ENCODE results near the gene TPGS1.
"Not testable (repeated sequence)": the region's sequence is repeated elsewhere in the genome, so short reads cannot be mapped to it uniquely, and the experiment has no call there.

Gene TPGS1

GRCh38 chr19:475360-475759 lies 31.9 kb upstream of the TPGS1 start:
- no peak for DNase-seq (ENCODE audit: low read depth in 2 of 2)

DNA sequence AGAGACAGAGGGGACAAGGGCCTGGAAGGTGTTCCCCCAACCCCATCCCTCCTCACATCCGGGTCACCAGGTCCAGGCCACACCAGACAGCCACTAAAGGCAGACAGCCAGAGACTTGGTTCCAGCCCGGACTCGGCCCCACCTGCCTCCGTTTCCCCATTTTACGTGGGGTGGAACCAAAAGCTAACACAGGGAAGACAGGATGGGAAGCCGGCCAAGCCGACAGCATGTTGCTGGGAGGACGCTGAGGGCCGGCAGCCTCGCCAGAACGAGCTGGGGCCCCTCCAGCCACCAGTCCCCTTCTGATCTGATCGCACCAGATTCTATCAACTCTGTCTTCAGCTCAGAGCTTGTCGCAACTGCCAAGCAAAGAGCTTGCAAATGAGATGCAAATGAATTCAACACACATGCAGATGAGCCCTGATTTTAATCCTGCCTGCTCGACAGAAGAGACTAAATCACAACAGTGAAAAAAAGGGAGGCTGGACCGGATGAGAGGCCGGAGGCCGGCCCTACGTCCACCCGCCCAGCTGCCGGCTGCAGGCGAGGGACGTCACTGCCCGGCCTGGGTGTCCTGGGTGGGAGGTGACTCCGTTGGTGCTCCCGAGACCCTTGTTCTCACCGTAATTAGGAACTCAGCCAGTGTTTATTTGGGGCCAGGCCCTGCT lies 28.9 kb upstream of the TPGS1 start:
- DNase-seq (ENCODE audit: low read depth in 2 of 2) = no peak

DNA sequence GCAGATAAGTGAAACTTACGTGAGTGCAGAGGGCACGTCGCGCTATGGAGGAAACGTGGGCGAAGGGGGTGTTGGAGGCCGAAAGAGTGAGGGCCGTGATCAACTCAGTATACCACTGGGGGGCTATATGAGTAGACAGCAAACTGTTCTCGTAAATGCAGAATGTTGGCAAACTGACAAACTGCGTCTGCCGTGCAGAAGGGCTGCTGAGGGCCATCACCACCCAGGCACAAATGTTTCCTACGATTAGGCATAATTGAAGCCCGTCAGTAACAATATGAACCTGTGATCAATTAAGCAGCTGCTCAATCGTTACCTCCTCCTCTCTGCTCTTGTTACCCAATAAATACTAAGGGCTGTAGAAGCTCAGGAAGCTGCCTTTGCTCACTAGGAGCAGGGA lies 28.3 kb upstream of the TPGS1 start:
- DNase-seq (ENCODE audit: low read depth in 2 of 2) = no peak

DNA sequence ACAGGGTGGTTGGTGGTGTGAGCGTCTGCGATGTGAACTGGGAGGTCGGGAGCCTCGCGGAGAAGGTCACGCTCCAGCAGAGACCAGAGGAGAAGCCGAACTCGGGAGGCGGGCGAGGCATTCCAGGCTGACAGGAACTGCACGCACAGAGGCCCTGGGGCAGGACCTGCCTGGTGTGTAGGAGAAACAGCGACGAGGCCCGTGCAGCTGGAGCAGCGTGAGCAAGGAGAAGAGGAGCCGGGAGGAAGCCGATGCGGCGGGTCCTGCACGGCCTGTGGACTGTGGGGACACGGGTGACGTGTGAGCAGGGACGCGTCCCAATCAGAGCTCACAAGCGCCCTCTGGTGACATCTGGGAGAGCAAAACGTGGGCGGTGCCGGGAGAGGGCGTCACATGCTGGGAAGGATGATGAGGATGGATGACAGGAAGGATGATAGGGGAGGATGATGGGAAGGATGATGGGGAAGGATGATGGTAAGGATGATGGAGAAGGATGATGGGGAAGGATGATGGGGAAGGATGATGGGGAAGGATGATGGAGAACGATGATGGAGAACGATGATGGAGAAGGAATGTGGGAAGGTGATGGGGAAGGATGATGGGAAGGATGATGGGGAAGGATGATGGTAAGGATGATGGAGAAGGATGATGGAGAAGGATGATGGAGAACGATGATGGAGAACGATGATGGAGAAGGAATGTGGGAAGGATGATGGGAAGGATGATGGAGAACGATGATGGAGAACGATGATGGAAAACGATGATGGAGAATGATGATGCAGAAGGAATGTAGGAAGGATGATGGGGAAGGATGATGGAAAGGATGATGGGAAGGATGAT lies 27.1 kb upstream of the TPGS1 start:
- no peak for DNase-seq (ENCODE audit: low read depth in 2 of 2)

- DNase-seq (ENCODE audit: low read depth in 2 of 2) = not testable (repeated sequence)
These were observed 26.2 kb upstream of the TPGS1 start for GRCh38 chr19:481100-481499.

GRCh38 chr19:482186-483041 lies 24.9 kb upstream of the TPGS1 start:
- no peak for DNase-seq (ENCODE audit: low read depth in 2 of 2)

GRCh38 chr19:483332-484072 lies 23.8 kb upstream of the TPGS1 start:
- no peak for DNase-seq (ENCODE audit: low read depth in 2 of 2)

GRCh38 chr19:484494-484893 lies 22.8 kb upstream of the TPGS1 start:
- DNase-seq (ENCODE audit: low read depth in 2 of 2) = no peak

DNA sequence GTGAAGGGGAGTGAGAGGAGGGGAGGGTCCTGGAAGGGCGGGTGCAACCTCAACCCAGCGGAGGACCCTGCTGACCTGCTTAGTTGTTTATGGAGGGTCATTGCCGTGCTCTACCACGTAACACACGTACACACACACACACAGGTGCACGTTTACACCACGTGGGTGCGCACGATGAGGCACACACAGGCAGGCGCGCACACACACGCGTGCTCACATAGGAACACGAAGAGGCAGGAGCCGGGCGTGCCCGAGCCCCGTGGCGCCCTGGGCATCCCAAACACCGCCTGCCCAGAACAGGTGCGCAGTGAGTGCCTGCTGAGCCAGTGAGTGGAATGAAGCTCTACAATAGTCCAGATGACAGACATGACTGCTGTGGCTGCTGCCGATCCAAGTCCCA lies 22.2 kb upstream of the TPGS1 start:
- no peak for DNase-seq (ENCODE audit: low read depth in 2 of 2)

DNA sequence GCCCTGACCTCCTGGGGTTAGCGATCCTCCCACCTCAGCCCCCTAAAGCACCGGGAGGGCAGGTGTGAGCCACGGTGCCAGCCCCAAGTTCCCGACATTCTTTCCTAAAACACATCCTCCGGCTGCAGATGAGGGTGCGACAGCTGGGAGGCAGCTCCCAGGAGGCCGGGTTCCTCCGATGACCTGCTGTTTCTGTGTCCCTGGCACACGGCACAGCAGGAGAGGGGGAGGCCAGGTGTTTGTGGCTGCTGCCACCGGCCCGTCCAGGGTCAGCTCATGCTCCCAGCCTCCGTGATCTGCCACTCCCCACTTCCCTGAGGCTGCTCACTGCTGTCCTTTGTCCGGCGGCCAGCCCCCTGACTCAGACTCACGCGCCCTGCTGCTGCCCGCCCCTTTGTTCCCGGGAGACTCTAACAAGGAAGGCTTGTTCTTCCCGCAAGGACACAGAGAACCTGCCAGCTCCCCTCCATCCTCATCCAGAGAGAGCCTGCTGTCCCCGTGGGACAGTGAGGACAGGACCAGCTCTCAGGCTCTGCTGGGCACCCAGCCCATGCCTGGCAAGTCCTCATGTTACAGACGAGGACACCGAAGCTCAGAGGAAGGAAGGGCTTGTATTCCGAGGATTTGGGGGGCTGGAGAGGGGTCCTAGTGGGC lies 21.6 kb upstream of the TPGS1 start:
- DNase-seq (ENCODE audit: low read depth in 2 of 2) = no peak

DNA sequence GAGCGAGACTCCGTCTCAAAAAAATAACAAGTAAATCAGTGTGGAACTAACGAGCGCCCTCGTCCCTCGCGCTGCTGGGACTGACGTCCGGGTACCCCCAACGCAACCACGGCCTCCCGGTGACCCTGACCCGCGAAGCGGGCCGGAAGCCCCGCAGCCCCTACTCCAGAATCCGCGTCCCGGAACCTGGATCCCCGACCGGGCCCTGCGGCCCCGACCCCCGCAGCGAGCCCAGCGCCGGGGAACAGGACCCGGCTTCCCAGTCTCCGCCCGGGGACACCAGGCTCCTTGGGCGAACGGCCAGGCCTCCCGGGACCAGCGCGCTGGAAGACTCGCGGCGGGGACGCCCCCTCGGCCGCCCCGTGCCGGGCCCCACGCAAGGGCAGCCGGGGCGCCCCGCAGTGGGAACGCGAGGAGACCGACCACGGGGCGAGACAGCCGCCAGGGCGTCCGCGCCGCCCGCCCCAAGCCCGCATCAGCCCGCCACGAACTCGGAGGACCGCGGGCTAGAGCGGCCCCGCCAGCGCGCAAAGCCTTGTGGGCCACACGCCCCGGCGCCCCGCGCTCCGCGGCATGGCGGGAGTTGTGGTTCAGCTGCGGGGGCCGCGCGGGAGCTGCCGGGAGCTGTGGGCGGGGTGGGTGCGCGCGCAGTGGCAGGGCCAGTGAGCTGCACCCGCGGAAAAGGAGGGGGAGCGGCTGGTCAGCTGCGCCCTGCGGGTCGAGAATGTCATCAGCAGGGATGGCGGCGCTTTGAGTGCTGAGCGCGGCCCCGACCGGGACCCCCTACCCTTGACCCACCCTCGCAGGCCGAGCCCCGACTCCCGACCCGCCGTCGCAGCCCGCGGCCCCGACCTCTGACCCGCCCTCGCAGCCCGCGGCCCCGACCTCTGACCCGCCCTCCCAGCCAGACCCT lies 18.5 kb upstream of the TPGS1 start:
- peak; percentile 83 to 87 for DNase-seq (ENCODE audit: low read depth in 2 of 2)

DNA sequence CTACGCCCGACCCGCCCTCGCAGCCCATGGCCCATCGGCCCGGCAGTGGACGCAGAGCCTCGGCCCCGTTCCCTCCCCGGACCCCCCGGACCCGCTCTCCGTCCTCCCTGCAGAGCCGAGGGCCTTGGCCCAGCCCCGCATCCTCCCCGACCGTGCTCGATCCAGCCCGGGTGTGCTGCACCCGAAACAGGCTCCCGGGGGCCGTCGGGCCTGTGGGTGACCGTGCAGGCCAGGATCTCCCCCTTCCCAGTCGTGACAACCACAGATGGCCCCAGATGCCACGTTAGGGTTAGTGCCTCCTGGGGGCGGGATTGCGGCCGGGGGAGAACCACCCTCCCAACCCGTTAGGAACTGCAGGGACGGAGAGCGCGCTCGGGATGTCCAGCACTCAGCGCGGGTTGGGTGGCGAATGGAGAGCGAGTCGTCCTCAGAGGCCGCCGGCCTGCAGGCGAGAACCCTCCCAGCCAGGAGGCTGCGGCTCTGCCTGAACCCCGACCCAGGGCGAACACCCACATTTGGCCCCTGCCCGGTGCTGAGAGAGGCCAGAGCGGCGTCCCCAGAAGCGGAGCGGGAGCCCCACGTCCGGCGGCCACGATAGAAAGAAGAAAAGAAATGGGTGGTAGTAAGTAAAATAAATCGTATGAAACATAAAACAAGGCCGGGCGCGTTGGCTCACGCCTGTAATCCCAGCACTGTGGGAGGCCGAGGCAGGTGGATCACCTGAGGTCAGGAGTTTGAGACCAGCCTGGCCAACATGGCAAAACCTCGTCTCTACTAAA lies 17.7 kb upstream of the TPGS1 start:
- no peak for DNase-seq (ENCODE audit: low read depth in 2 of 2)

- DNase-seq (ENCODE audit: low read depth in 2 of 2) = no peak
These were observed 16.1 kb upstream of the TPGS1 start for GRCh38 chr19:491146-491741.

GRCh38 chr19:492091-492531 lies 15.2 kb upstream of the TPGS1 start:
- no peak for DNase-seq (ENCODE audit: low read depth in 2 of 2)

DNA sequence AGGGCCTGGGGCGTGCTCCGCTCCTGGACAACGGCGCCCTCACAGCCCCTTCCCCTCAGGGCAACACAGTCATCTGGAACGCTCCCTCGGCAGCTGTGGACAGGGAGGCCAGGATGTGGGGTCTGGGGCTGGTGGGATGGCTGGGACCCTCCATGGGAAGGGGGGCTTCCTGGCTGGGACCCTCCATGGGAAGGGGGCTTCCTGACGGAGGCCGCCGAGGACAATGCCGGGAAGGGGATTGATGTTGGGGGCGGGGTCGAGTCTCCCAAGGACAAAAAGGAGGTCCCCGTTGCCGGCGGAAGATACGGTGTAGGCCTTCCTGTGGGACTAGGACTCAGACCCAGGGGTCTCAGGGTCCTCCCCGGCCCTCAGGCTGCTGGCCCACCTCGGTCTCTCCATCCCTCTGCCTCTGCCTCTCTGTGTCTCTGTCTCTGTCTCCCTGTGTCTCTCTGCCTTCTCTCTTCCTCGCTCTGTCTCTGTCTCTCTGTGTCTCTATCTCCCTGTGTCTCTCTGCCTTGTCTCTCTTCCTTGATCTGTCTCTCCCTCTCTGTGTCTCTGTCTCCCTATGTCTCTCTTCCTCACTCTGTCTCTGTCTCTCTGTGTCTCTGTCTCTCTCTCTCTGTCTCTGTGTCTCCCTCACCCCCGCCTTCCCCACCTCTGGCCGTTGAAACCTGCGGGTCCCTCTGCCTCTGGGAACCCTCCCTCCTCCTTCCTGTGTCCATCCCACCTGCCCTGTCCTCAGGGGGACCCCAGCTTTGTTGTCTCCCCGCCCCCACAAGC lies 13.7 kb upstream of the TPGS1 start:
- no peak for DNase-seq (ENCODE audit: low read depth in 2 of 2)

- no peak for DNase-seq (ENCODE audit: low read depth in 2 of 2)
These were observed 12.9 kb upstream of the TPGS1 start for GRCh38 chr19:494171-495080.

DNA sequence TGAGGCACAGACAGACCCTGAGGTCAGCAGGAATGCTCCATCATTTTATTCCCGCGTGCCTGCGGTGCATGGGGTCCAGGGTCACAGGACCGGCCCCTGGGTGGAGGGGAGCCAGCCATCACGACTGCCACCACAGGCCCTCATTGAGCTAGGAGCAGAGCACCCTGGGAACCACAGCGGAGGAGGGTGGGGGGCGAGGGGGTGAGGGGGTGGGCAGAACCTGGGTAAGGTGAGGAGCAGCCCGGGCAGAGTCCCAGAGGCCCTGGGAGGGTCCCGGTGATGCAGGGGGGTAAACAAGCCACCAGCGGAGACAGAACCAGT lies 12.3 kb upstream of the TPGS1 start:
- no peak for DNase-seq (ENCODE audit: low read depth in 2 of 2)
